KOPT-K1 (cell line): ENCODE results near the gene AHSG.

ENCODE experiments used
- H3K27ac ChIP-seq: fragments of 200-600 bp; sonication (generic); 2 replicates; pipeline ENCODE4 v1.5.1; 2016; ENCODE audit warnings: antibody characterized with exemption, mild to moderate bottlenecking, low read depth, low read length; ENCODE audit not compliant: poor library complexity, severe bottlenecking
- H3K36me3 ChIP-seq: fragments of 200-600 bp; sonication (generic); 2 replicates; pipeline ENCODE4 v1.5.1; 2017; ENCODE audit warnings: antibody characterized with exemption, mild to moderate bottlenecking, low read length, moderate library complexity; ENCODE audit not compliant: insufficient read depth
- H3K9me3 ChIP-seq: fragments of 200-600 bp; sonication (generic); 2 replicates; pipeline ENCODE4 v1.5.1; 2017; ENCODE audit warnings: antibody characterized with exemption, low read length, mild to moderate bottlenecking; ENCODE audit not compliant: insufficient read depth, poor library complexity, severe bottlenecking

The AHSG gene

GRCh38 chr3:186587183-186587582 lies 25.7 kb upstream of the AHSG start:
- no peaks in the 10 kb centered on the region for H3K9me3 ChIP-seq
- no peak overlapping the region for H3K27ac ChIP-seq
- peaks cover 42% of the 10 kb centered on the region for H3K36me3 ChIP-seq

GRCh38 chr3:186588632-186589031 lies 24.2 kb upstream of the AHSG start:
- H3K9me3 ChIP-seq, result no peaks in the 10 kb centered on the region
- peaks cover 28% of the 10 kb centered on the region for H3K36me3 ChIP-seq
- no peak overlapping the region for H3K27ac ChIP-seq

GRCh38 chr3:186589121-186589520 lies 23.7 kb upstream of the AHSG start:
- peaks cover 23% of the 10 kb centered on the region for H3K36me3 ChIP-seq
- no peaks in the 10 kb centered on the region for H3K9me3 ChIP-seq
- H3K27ac ChIP-seq, result no peak overlapping the region

GRCh38 chr3:186589856-186590579 lies 22.8 kb upstream of the AHSG start:
- no peaks in the 10 kb centered on the region for H3K9me3 ChIP-seq
- H3K36me3 ChIP-seq, result peaks cover 14% of the 10 kb centered on the region
- H3K27ac ChIP-seq, result no peak overlapping the region

- H3K9me3 ChIP-seq, result no peaks in the 10 kb centered on the region
- peaks cover 7% of the 10 kb centered on the region for H3K36me3 ChIP-seq
- no peak overlapping the region for H3K27ac ChIP-seq
These were observed 22.1 kb upstream of the AHSG start for GRCh38 chr3:186590580-186591295.

GRCh38 chr3:186592682-186593081 lies 20.2 kb upstream of the AHSG start:
- no peaks in the 10 kb centered on the region for H3K36me3 ChIP-seq
- no peak overlapping the region for H3K27ac ChIP-seq

GRCh38 chr3:186593862-186594261 lies 19.0 kb upstream of the AHSG start:
- Histone ChIP-seq H3K36me3 (no peaks in the 10 kb centered on the region), H3K9me3 (no peaks in the 10 kb centered on the region), H3K27ac (no peak overlapping the region)

More at GRCh38 chr3:186592682-186593081, 20.2 kb upstream of the AHSG start:
- H3K9me3 ChIP-seq, result no peaks in the 10 kb centered on the region

GRCh38 chr3:186594591-186595113 lies 18.2 kb upstream of the AHSG start:
- Histone ChIP-seq H3K9me3 (no peaks in the 10 kb centered on the region), H3K36me3 (no peaks in the 10 kb centered on the region), H3K27ac (no peak overlapping the region)

GRCh38 chr3:186596568-186597287 lies 16.1 kb upstream of the AHSG start:
- H3K36me3 ChIP-seq, result no peaks in the 10 kb centered on the region
- no peak overlapping the region for H3K27ac ChIP-seq
- no peaks in the 10 kb centered on the region for H3K9me3 ChIP-seq

- H3K36me3 ChIP-seq, result no peaks in the 10 kb centered on the region
- H3K9me3 ChIP-seq, result no peaks in the 10 kb centered on the region
- H3K27ac ChIP-seq, result no peak overlapping the region
These were observed 14.6 kb upstream of the AHSG start for GRCh38 chr3:186598108-186598784.

GRCh38 chr3:186598794-186599141 lies 14.1 kb upstream of the AHSG start:
- H3K27ac ChIP-seq, result no peak overlapping the region
- H3K36me3 ChIP-seq, result no peaks in the 10 kb centered on the region
- no peaks in the 10 kb centered on the region for H3K9me3 ChIP-seq

GRCh38 chr3:186599142-186599784 lies 13.6 kb upstream of the AHSG start:
- H3K27ac ChIP-seq, result no peak overlapping the region
- H3K36me3 ChIP-seq, result no peaks in the 10 kb centered on the region
- no peaks in the 10 kb centered on the region for H3K9me3 ChIP-seq

GRCh38 chr3:186599785-186600166 lies 13.1 kb upstream of the AHSG start:
- H3K9me3 ChIP-seq, result no peaks in the 10 kb centered on the region
- H3K36me3 ChIP-seq, result no peaks in the 10 kb centered on the region
- no peak overlapping the region for H3K27ac ChIP-seq

GRCh38 chr3:186600896-186601295 lies 12.0 kb upstream of the AHSG start:
- Histone ChIP-seq H3K9me3 (no peaks in the 10 kb centered on the region), H3K36me3 (no peaks in the 10 kb centered on the region), H3K27ac (no peak overlapping the region)
